ENCODE data around the gene DTWD2.

GRCh38 chr5:118863345-118863744 lies 125.0 kb downstream of the DTWD2 start:
- TF ChIP-seq CTCF (IDR thresholded peaks at IDR 0.05; ENCODE audit: low read length), result no peak
- no peak for TF ChIP-seq EZH2 (IDR thresholded peaks at IDR 0.05; ENCODE audit: borderline replicate concordance, low read length)
